H54 (cell line): Measurements from ENCODE around the gene ARID1B.
A peak's percentile ranks its signal among the peaks of the same experiment; 100 is the strongest.

Source experiments
- DNase-seq: peaks from one replicate; pipeline ENCODE4 v3.0.0; 2011; ENCODE audit warnings: low spot score, mixed read lengths; ENCODE audit not compliant: insufficient read length
- FAIRE-seq: peaks from 3 replicates; lab custom pipeline; 2011; peaks lifted over from hg19 to GRCh38; lab: Jason Lieb, UNC
- POLR2A ChIP-seq: IDR thresholded peaks from 2 replicates; pipeline ENCODE4 v1.6.1; 2011; ENCODE audit warnings: low read depth, mild to moderate bottlenecking, low read length

ARID1B gene

DNA sequence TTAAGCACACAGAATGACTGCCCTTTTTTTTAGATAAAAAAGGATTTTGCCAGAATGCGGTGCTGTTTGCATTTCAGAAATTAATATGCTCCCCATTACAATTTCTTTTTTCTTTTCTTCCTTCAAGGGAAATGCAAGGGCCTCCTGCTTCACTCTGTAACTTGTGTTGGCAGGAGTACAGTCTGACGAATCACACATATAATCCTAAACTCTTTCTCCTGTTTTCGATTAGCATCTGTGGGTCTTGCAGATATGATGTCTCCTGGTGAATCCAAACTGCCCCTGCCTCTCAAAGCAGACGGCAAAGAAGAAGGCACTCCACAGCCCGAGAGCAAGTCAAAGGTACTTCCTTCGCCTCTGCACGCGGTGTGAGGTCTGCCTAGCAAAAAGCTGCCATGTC is 396.6 kb downstream of the ARID1B start:
- no peak for FAIRE-seq
- no peak for TF ChIP-seq POLR2A
- no peak for DNase-seq

DNA sequence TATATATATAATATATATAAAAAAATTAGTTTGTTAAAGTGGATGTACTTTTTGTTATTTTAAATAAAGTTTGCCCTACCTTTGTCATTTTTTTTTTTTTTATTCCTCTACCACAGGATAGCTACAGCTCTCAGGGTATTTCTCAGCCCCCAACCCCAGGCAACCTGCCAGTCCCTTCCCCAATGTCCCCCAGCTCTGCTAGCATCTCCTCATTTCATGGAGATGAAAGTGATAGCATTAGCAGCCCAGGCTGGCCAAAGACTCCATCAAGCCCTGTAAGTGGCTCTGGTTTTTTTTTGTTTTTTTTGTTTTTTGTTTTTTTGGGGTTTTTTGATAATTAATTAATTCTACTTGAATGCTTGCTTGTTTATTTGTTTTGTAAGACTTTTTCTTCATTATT is 397.6 kb downstream of the ARID1B start:
- no peak for DNase-seq
- TF ChIP-seq POLR2A, result no peak
- no peak for FAIRE-seq

DNA sequence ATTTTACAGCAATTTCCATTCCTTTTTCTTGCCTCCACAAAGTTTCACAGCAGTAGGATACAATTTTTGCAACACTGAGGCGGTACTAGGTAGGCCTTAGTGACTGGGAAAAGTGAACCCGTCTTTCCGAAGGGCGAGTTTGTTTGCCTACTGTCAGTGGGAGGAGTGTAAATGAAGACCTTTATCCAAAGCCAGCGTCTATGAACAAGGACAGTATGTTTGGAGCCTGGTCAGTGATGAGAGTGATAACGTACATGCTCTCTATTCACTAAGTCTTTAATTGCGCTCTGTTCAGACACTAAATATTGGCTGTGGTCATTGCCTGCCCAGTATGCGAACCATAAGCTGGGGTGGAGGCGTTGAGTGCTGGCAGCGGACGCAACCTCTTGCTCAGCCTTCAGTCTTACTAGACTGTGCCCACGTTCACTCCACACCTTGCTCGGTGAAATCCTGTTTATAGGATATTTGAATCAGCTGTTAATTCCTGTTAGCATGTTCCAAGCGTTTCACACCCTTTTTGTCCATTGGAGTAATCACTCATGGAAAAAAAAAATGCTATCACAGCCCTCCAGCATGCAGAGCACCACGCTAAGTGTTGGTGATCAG is 400.7 kb downstream of the ARID1B start:
- no peak for FAIRE-seq
- no peak for DNase-seq
- TF ChIP-seq POLR2A, result no peak

DNA sequence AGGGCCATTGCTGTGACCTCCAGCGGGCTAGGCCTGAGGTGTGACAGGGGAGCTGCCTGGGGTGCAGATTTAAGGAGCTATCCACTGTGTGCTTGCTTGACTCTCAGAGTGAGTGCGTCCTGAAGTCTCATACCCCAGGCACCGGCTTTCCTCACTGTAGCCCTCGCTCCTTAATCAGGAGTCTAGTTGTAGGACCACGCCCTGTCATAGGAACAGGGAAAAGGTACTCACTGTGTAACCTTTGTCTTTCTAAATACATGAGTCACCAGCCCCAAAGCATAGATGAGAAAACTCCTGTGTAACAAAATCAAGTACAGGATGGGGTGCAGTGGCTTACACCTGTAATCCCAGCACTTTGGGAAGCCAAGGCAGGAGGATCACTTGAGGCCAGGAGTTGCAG is 404.5 kb downstream of the ARID1B start:
- peak; percentile 5 for DNase-seq
- no peak for TF ChIP-seq POLR2A
- no peak for FAIRE-seq

DNA sequence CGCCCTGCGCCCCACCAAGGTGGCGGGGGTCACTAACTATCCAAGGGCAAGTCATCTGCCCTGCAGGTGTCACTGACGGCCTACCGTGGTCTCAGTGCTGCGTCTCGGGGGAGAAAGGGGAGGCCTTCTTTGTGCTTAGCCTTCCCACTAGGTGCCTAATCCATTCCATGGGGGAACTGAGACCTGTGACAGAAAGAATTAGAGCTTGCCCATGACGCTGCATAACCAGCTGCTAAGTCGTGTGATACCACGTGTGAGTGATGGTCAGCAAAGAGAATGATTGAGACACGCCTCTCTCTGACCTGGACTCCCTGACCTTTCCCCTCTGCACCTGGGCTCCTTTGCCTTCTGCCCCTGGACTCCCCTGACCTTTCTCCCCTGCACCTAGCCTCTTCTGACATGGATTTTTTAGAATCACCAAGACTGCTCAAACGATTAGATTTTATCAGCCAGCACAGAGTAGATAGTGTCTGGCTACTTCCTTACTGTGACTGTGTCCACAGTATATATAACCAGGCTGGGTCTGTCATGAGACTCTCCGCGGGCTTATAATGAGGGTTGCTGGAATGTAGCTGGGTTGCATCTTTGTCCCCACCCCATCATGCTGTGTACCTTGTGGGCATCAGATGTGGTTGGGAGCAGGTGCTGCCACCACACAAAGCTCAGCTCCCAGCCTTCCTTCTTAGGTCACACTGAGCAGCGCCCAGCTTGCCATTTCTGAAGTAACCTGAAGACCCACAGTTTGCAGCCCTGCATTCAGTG is 405.5 kb downstream of the ARID1B start:
- no peak for FAIRE-seq
- no peak for DNase-seq

DNA sequence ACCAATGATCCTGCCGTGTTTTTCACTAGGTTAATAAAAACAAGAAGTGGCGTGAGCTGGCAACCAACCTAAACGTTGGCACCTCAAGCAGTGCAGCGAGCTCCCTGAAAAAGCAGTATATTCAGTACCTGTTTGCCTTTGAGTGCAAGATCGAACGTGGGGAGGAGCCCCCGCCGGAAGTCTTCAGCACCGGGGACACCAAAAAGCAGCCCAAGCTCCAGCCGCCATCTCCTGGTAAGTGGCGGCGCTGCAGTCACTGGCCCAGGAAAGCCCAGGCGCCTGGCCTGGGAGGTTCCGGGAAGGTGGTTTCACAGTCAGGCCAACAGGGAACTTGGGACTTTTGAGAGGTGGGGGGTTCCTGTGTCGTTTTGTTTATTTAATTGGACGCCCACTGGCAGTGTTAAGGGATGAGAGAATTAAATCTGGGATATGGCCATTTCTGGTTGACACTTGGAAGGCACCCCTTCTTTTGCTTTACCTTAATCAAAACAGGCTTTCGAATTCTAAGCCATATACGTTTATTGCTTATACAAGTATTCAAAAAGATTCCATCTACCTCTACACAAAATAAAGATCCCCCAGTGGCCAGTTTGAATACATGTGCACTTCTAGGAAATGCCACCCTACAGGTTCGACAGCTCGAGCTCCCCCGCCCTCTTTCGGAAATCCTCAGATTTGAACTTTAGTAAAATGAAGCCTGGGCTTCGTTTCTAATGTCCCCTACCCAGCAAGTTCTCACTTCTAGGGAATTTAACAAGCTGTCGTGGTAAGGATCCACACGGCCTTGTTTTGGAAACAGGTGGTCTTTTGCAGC is 407.2 kb downstream of the ARID1B start:
- TF ChIP-seq POLR2A, result no peak
- FAIRE-seq, result no peak
- peak; percentile 51 for DNase-seq

More for the DNA sequence above, 405.5 kb downstream of the ARID1B start:
- no peak for TF ChIP-seq POLR2A

DNA sequence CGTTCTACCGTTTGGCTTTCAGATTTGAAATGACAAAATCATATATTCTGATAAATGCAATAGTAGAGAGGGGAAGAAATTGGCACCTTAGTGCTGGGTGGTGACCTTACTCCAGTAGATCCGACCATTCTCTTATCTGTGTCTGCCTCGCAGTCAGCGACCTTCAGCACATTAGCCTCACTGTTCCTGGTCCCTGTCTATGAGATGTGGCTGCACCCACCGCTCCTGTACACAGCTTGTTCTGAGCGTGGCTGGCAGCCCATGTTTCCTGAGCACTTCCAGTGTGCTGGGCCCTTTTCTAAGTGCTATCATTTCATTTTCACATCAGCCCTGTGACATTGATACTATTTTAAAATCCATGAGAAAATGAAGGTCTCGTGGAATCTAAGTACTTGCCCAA is 408.0 kb downstream of the ARID1B start:
- FAIRE-seq, result no peak
- DNase-seq, result no peak
- TF ChIP-seq POLR2A, result no peak

DNA sequence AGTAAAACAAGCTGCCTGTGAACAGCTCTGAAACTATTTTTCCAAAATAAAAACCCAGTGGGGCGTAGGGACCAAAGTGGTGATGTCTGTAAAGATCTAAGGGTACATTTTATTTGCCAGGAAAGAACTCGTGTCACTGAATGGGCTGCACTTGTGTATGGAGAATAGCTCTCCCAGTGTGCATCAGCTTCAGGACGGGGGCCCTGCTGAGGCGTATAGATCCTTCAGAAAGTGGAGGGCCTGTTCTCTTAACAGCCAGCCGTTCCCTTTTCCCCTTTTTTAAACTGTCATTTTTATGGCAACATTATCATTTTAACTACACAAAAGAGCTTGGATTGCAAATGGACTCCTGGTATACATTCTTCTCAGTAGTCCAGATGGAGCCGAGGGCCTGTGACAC is 408.8 kb downstream of the ARID1B start:
- FAIRE-seq, result no peak
- no peak for TF ChIP-seq POLR2A
- DNase-seq, result no peak

DNA sequence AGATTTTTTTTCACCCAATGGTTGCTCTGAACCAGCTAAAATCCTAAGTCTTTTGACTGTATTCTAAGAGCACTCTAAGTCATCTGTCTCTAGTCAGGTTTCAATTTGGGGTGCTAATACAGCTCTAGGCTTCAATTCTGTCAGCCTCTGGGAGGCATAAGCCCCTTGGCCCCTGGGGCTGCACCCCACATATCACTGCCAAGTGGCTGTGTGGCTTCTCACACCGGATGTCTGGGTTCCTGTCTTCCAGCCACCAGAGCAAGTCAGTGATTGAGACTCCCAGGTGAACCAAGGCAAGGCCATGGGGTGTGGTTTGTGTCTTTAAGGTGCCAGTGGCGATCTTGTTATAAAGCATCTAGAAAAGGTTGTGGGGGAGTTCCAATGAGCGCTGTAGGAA is 409.6 kb downstream of the ARID1B start:
- TF ChIP-seq POLR2A, result no peak
- no peak for FAIRE-seq
- no peak for DNase-seq

DNA sequence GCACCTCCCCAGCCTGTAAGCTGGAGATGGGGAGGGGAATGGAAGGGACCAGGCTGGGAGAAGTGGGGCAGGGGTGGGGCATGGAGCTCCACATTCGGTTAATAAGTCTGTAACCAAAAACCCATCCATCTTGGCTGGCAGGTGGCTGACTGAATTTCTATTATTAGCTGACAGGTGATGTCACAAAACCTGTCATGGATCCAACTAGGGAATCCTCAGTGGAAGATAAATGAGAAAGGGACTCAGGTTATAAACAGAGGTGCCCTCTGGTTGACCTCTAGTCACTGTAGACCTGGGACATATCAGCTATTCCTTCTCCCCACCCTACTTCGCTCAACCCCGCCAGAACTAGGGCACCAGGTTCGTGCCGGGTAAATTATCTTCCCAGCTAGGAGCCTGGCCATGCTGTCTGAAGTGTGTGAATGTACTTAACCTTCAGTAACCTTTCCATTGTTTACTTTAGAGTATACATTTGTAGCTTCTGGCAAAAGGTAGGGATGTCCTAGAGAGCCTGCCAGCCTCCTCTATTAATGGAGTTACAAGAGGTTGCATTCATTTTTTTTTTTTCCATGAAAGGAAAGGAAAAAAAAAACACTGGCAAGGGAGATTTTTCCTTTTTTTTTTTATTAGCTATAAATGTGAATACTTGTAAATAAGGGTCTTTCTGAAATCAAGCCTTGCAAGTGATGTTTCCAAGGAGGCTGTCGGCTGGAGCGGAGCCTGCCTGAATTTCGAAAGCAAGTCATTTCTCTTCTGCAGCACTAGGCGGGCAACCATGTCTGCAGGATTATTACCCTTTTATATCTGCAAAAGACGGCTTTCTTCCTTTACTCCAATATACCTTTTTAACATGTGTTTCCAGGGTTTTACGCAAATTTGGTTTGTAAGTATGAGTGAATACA is 410.3 kb downstream of the ARID1B start:
- FAIRE-seq (no peak), DNase-seq (no peak)
- TF ChIP-seq POLR2A, result no peak

DNA sequence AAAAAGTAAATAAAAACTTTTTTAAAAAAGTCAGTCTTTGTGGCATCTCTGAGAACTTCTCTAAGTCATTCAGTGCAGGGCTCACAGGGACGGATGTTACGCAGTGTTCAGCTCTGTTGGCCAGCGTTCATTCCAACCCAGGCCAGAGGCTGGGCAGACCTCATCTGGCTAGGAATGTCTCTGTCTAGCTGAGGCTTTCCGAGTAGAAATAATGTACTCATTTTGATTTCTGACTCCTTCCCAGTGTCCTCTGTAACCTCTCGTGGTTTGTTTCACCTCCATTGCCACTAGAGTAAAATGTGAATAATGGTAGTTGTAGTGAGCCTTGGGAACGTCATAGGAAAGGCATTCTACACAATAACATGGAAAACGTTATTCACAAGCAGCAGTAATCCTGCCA is 411.0 kb downstream of the ARID1B start:
- DNase-seq (no peak), FAIRE-seq (no peak)
- no peak for TF ChIP-seq POLR2A

DNA sequence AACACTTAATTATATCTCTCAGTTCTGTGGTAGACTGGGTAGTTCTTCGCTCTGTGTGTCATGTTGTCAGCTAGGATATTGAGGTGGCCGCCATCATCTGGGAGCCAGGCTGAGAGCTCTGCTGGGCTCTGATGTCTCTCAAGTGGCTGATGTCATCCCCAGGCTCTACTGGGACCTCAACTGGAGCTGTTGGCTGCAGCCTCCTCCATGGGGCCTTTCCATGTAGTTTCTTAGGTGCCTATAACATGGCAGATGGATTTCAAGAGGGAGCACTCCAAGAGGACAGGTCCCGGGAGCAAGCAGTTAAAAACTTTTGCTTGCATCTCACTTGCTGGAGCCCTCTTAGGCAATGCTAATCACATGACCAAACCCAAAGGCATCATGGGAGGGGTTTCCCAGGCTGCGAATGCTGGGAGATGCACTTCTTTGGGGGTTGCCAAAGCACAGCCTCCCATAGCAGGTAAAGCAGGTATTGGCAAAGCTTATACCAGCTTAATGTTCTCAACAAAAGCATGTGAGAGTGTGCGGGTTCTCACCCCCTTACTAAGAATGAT is 416.3 kb downstream of the ARID1B start:
- no peak for FAIRE-seq
- no peak for TF ChIP-seq POLR2A

DNA sequence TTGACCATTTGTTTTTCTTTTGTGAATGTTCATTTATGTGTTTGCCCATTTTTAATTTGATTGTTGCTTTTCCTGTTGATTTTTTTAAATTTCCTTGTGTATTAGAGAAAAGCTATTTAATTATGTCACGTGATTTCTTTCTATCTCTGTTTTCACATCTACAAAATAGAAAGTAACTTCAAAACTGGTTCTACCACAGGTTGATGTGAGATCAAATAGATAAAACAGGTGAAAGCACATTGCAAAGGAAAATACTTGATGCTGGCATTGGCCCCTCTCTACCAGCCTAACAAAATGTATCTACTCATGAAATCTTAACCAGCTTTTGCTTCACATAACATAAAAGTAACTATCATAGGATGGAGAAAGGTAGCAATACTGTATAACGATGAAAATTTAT is 416.9 kb downstream of the ARID1B start:
- FAIRE-seq, result no peak
- TF ChIP-seq POLR2A, result no peak

More for the DNA sequence above, 416.3 kb downstream of the ARID1B start:
- no peak for DNase-seq

More for the DNA sequence above, 416.9 kb downstream of the ARID1B start:
- DNase-seq, result no peak
